H4 (cell line): ENCODE data around the gene NKAIN4. TPM values are rescaled to one million over a fixed set of nuclear protein-coding genes. Genes with fewer than 3 reads are reported as not detected.

Experiments
- DNase-seq: peaks from one replicate; pipeline ENCODE4 v3.0.0-alpha.2; 2015; ENCODE audit warnings: low spot score
- total RNA-seq: library from RNA; depleted of rRNA; stranded (reverse); fragments of >200 nt; shearing (Covaris generic); gene quantifications from 2 replicates; pipeline ENCODE4 v1.2.3, GENCODE V29; 2014

The NKAIN4 gene
- total RNA-seq, 1 experiment from 2014 or later = not detected

DNA sequence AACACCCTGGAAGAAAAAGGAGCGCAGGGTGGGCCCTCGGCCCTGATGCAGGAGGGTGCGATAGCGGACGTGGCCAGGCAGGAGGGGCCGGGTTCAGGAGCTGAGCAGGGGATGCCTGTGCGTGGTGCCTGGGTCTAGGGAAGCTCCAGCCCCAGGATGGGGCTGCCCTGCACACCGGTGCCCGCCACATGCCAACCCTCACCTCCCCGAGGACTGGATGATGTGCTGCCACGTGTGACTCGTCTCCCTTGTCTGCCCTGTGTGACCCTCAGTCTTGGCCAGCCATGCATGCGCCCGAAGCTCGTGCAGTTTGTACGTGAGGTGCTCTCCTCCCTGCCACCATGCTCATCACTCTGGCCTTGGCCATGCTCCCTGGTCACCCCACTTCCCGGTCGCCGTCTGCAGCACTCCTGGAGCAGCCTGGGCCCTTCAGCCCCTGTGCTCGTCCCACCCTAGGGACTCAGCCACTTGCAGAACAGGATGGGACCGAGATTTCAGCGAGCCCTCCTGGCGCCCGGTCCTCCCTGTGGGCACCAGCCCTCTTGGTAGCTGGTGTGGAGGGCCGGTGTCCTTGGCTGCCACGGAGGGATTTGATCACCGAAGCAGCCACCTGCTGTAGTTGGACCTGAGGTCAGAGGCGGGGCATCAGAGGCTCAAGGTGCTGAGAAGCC, 34.5 kb upstream of the NKAIN4 start:
- no peak for DNase-seq

- DNase-seq = no peak
These were observed 33.7 kb upstream of the NKAIN4 start for GRCh38 chr20:63287697-63288580.

DNA sequence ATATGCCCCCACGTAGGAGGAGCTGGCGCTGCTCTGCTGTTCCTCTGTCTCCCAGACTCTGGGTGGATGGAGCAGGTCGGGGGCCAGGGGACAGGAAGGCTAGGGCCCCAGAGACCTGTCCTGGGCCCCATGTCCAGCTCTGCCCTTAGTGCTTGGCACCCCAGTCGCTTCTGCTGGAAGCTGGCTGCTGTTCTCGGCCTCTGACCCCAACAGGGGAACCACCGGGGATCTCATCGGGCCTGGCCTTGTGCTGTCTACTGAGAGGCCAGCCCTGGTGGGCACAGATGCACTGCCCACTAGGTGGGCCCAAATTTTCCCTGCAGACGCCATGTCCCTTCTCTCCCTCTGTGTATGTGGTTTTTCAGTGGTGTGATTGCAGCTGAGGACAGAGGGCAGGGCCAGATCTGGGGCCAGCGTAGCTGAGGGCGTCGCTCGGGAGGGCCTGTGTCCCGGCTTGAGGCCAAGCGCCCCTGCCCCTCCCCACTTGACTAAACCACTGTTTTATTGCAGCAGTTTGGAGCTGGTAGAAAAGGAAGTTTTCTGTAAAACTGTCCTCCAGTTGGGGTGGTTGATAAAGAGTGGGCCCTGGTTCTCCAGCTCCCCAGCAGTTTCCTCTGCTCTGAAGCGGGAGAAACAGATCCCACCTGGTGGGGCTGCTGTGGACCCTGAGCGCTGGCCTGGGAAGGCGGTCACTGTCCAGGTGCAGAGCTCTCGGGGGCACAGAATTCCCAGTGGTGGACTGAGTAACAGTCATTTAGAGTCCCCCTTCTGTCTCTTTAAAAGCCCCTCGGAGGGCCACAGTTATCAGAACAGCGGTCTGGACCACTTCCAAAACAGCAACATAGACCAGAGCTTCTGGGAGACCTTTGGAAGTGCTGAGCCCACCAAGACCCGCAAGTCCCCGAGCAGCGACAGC, 32.8 kb upstream of the NKAIN4 start:
- DNase-seq = no peak

DNA sequence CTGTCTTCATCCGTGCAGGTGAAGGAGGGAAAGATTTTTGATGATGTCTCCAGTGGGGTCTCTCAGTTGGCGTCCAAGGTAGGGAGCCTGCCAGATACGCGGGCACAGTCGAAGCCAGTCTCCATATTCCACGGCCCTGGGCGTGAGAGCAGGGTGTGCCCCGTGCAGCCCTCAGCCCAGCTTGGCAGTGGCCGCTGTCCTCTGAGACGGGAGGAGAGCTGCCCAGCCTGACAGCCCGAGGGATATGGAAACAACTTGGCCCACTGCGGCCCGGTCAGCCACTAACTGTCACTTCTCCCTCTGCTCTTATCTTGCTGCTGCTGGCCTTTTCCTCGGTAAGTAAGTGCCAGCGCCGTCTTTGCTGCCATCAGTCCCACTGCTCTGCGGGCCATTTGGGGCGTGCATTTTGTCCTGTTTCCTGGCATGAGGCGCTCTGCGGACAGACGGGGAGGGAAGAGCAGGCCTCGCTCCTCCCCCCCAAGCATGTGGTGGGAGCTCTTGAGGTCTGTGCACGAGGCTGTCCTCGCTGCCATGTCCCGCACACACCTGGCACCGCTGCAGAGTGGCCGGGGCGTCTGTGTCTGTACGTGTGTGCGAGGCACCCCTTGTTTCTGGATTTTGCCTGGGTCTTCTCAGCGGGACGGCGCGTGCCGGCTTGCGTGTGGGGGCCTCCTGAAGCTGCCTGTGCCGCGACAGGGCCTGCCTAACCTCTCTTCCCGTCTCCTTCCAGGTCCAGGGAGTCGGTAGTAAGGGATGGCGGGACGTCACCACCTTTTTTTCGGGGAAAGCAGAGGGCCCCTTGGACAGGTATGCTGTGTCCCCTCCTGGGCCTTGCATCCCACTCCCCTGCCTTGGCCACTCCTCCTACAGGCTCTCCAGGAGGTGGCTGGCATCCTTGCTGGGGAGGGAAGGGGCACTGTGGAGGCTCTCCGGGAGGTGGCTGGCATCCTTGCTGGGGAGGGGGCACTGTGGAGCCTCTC, 31.7 kb upstream of the NKAIN4 start:
- DNase-seq = no peak

GRCh38 chr20:63284981-63285524, 30.8 kb upstream of the NKAIN4 start:
- DNase-seq = no peak

DNA sequence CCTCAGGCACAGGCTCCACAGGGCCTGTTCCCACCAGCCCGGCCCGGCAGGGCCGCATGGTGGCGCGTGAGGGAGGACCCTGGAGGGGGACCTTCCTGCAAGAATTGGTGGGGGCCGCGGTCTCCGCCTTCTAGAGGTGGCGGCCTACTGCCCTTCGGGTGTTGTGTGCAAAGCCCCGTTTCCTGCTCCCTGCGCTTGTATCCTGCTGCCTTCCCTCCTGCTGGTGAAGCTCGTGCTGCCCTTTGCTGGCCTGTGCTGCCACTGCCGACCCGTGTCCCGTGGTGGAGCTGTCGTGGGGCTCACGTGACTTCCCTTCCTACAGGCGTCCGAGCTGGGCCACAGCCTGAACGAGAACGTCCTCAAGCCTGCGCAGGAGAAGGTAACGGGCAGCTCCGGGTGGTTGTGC, 30.3 kb upstream of the NKAIN4 start:
- no peak for DNase-seq

DNA sequence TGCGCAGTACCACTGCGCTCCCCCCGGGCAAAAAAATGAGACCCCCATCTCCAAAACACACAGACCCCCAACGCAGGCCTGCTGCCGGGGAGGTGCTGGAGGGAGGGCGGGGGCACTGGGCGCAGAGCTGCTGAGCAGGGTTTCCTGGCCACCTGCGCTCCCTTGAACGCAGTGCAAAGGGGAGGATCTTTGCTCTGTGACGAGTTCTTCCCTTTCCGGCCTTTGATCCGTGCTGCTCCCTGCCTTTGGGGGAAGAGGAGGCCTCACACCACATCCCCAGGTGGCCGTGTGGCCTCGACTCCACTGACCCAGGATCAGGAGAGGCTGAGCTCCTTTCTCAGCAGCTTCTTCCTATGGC, 29.8 kb upstream of the NKAIN4 start:
- DNase-seq = no peak

- DNase-seq = no peak
These were observed 29.3 kb upstream of the NKAIN4 start for GRCh38 chr20:63283397-63284082.

GRCh38 chr20:63282946-63283345, 28.7 kb upstream of the NKAIN4 start:
- no peak for DNase-seq

- no peak for DNase-seq
These were observed 27.7 kb upstream of the NKAIN4 start for GRCh38 chr20:63281742-63282665.

- no peak for DNase-seq
These were observed 26.8 kb upstream of the NKAIN4 start for GRCh38 chr20:63280929-63281545.

- DNase-seq = no peak
These were observed 26.1 kb upstream of the NKAIN4 start for GRCh38 chr20:63280371-63280770.

DNA sequence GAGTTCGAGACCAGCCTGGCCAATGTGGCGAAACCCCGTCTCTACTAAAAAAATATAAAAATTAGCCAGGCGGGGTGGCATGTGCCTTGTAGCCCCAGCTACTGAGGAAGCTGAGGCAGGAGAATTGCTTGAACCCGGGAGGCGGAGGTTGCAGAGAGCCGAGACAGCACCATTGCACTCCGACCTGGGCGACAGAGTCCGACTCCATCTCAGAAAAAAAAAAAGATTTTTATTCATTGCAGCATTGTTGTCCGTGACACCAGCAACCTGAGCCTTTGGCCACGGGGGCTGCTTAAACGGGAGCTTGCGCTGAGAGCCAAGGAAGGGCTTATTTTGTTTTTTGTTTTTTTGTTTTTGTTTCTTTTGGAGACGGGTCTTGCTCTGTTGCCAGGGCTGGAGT, 25.7 kb upstream of the NKAIN4 start:
- DNase-seq = no peak

- DNase-seq = no peak
These were observed 24.4 kb upstream of the NKAIN4 start for GRCh38 chr20:63278661-63279060.

GRCh38 chr20:63277466-63278272, 23.4 kb upstream of the NKAIN4 start:
- DNase-seq = no peak

DNA sequence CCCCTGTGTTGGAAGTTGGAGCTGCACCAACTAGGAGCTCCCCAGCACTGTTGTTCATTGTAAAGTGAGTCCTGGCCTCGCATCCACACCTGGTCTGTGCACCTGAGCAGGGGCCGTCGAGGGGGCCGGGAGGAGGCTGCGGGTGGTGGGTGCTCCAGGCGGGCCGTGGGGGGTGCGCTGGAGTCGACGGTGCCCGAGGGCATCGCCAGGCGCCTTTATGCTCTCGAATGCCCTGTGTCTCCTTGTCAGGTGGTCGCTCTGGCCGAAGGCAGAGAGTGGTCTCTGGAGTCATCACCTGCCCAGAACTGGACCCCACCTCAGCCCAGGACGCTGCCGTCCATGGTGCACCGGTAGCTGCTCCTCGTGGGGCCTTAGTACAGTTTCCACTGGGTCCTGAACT, 22.7 kb upstream of the NKAIN4 start:
- DNase-seq = no peak

GRCh38 chr20:63275825-63276224, 21.6 kb upstream of the NKAIN4 start:
- DNase-seq = no peak
